Testis (tissue), 2 donors: Measurements from ENCODE around the gene CATSPER1.

Experiments used
- CTCF ChIP-seq, 3 experiments: fragments of 450-650 bp in 2 of 3; fragments of 200-600 bp in 1 of 3; sonication (generic) in 1 of 3; IDR thresholded peaks; one replicate each; pipeline ENCODE4 v1.5.1; 2016 to 2019; ENCODE audit warnings: antibody characterized with exemption in 3 of 3, mild to moderate bottlenecking in 2 of 3, moderate library complexity in 1 of 3
- POLR2A ChIP-seq: fragments of 450-650 bp; IDR thresholded peaks from one replicate; pipeline ENCODE4 v1.6.1; 2017; ENCODE audit warnings: antibody characterized with exemption, mild to moderate bottlenecking, moderate library complexity

GRCh38 chr11:66015936-66016792 lies 10.1 kb downstream of the CATSPER1 start:
- TF ChIP-seq CTCF (IDR thresholded peaks at IDR 0.05): no peak
- TF ChIP-seq POLR2A: no peak
